Parathyroid adenoma (tissue), 2 donors: ENCODE data around the gene KIAA1958.

Source experiments
- H2AFZ ChIP-seq: fragments of 300-600 bp; sonication (generic); one replicate; pipeline ENCODE4 v1.7.0; 2017; ENCODE audit warnings: antibody characterized with exemption, mild to moderate bottlenecking
- H3K27ac ChIP-seq: fragments of 300-600 bp; sonication (generic); one replicate; pipeline ENCODE4 v1.7.0; 2017
- H3K27me3 ChIP-seq: fragments of 300-600 bp; sonication (generic); one replicate; pipeline ENCODE4 v1.7.0; 2017; ENCODE audit warnings: low read length; ENCODE audit not compliant: control insufficient read depth, insufficient read depth
- H3K36me3 ChIP-seq: fragments of 300-600 bp; sonication (generic); one replicate; pipeline ENCODE4 v1.7.0; 2017; ENCODE audit warnings: low read length; ENCODE audit not compliant: control insufficient read depth, insufficient read depth
- H3K4me1 ChIP-seq: fragments of 300-600 bp; sonication (generic); one replicate; pipeline ENCODE4 v1.7.0; 2017; ENCODE audit warnings: control low read depth
- H3K4me2 ChIP-seq: fragments of 300-600 bp; sonication (generic); one replicate; pipeline ENCODE4 v1.7.0; 2017; ENCODE audit warnings: low read length
- H3K4me3 ChIP-seq: fragments of 300-600 bp; sonication (generic); one replicate; pipeline ENCODE4 v1.7.0; 2017; ENCODE audit warnings: low read depth, low read length
- H3K79me2 ChIP-seq: fragments of 300-600 bp; sonication (generic); one replicate; pipeline ENCODE4 v1.7.0; 2017; ENCODE audit warnings: control low read depth
- H3K9ac ChIP-seq: fragments of 300-600 bp; sonication (generic); one replicate; pipeline ENCODE4 v1.7.0; 2017; ENCODE audit warnings: mild to moderate bottlenecking
- H3K9me3 ChIP-seq: fragments of 300-600 bp; sonication (generic); one replicate; pipeline ENCODE4 v1.7.0; 2017; ENCODE audit warnings: low read length; ENCODE audit not compliant: control insufficient read depth
- CTCF ChIP-seq: fragments of 300-600 bp; sonication (generic); IDR thresholded peaks from one replicate; pipeline ENCODE4 v1.7.0; 2017; ENCODE audit warnings: antibody characterized with exemption, mild to moderate bottlenecking
- donor health status: primary hyperparathyroidism.

Gene KIAA1958

GRCh38 chr9:112680731-112681402 is 194.2 kb downstream of the KIAA1958 start:
- Histone ChIP-seq H3K4me3 (no peak overlapping the region), H3K4me1 (no peaks in the 10 kb centered on the region), H3K9me3 (no peaks in the 10 kb centered on the region), H3K27me3 (no peaks in the 10 kb centered on the region), H3K27ac (no peak overlapping the region), H3K9ac (no peak overlapping the region), H2AFZ (no peak overlapping the region), H3K36me3 (no peaks in the 10 kb centered on the region), H3K4me2 (no peak overlapping the region), H3K79me2 (no peaks in the 10 kb centered on the region)
- TF ChIP-seq CTCF: no peak

- Histone ChIP-seq H2AFZ (no peak overlapping the region), H3K36me3 (no peaks in the 10 kb centered on the region), H3K4me1 (peaks cover 3% of the 10 kb centered on the region), H3K27me3 (no peaks in the 10 kb centered on the region), H3K9ac (no peak overlapping the region), H3K4me3 (no peak overlapping the region), H3K4me2 (no peak overlapping the region), H3K27ac (no peak overlapping the region), H3K9me3 (no peaks in the 10 kb centered on the region), H3K79me2 (no peaks in the 10 kb centered on the region)
- TF ChIP-seq CTCF: no peak
Measured at GRCh38 chr9:112689161-112689740, 202.6 kb downstream of the KIAA1958 start.

GRCh38 chr9:112694706-112695555 is 208.3 kb downstream of the KIAA1958 start:
- Histone ChIP-seq H3K79me2 (no peaks in the 10 kb centered on the region), H3K9me3 (no peaks in the 10 kb centered on the region), H3K27ac (no peak overlapping the region), H3K4me3 (no peak overlapping the region), H3K27me3 (no peaks in the 10 kb centered on the region), H3K4me1 (peaks cover 3% of the 10 kb centered on the region), H2AFZ (no peak overlapping the region), H3K36me3 (no peaks in the 10 kb centered on the region), H3K9ac (no peak overlapping the region), H3K4me2 (no peak overlapping the region)
- TF ChIP-seq CTCF: no peak

- Histone ChIP-seq H3K4me1 (peaks cover 3% of the 10 kb centered on the region), H3K4me2 (no peak overlapping the region), H3K27me3 (no peaks in the 10 kb centered on the region), H3K79me2 (no peaks in the 10 kb centered on the region), H3K27ac (no peak overlapping the region), H2AFZ (no peak overlapping the region), H3K9ac (no peak overlapping the region), H3K36me3 (no peaks in the 10 kb centered on the region), H3K9me3 (no peaks in the 10 kb centered on the region), H3K4me3 (no peak overlapping the region)
- TF ChIP-seq CTCF: no peak
Measured at GRCh38 chr9:112696461-112696860, 209.8 kb downstream of the KIAA1958 start.
